PC-3 (cell line): Measurements from ENCODE around the gene NECTIN4. TPM values are rescaled to one million over a fixed set of nuclear protein-coding genes. Genes with fewer than 3 reads are reported as not detected.

Experiments used
- ATAC-seq: fragments of 200-7000 bp; cut with Tn5 transposase; 2 replicates; pipeline ENCODE4 v1.9.1; 2020; ENCODE audit warnings: mild to moderate bottlenecking, moderate library complexity
- BruUV-seq: library from RNA; stranded (reverse); fragments of 400-500 nt; replicated peaks from 2 replicates; lab custom pipeline; 2021; lab: Mats Ljungman, UMichigan
- CTCF ChIA-PET: fragments of 300-600 bp; sonication (Branson Sonifier 250); formaldehyde crosslinking; loops from one replicate; lab custom pipeline; 2022; ENCODE audit warnings: antibody characterized with exemption; lab: Charles Lee
- POLR2A ChIA-PET: fragments of 300-600 bp; sonication (Branson Sonifier 250); formaldehyde crosslinking; loops from one replicate; lab custom pipeline; 2022; ENCODE audit warnings: antibody characterized with exemption; ENCODE audit not compliant: unreplicated experiment; lab: Charles Lee
- DNase-seq: peaks from one replicate; pipeline ENCODE4 v3.0.0-alpha.2; 2015
- H2AFZ ChIP-seq: fragments of 300-600 bp; sonication (generic); 2 replicates; pipeline ENCODE4 v1.6.0; 2016; ENCODE audit warnings: antibody characterized with exemption, low read length
- H3F3A ChIP-seq: fragments of 300-600 bp; sonication (generic); one replicate; pipeline ENCODE4 v1.6.0; 2017; ENCODE audit warnings: antibody characterized with exemption, low read length, control low read depth, mild to moderate bottlenecking; ENCODE audit not compliant: unreplicated experiment
- H3K27ac ChIP-seq: fragments of 300-600 bp; sonication (generic); 2 replicates; pipeline ENCODE4 v1.5.1; 2016; ENCODE audit warnings: mild to moderate bottlenecking, low read length
- H3K27me3 ChIP-seq: fragments of 300-600 bp; sonication (generic); 2 replicates; pipeline ENCODE4 v1.6.1; 2016; ENCODE audit warnings: low read length, mixed read lengths
- H3K36me3 ChIP-seq: fragments of 300-600 bp; sonication (generic); 2 replicates; pipeline ENCODE4 v1.6.1; 2016; ENCODE audit warnings: low read depth, mixed run types, low read length, mixed read lengths
- H3K4me1 ChIP-seq: fragments of 300-600 bp; sonication (generic); 2 replicates; pipeline ENCODE4 v1.5.1; 2016; ENCODE audit warnings: low read length; ENCODE audit not compliant: insufficient read depth
- H3K4me2 ChIP-seq: fragments of 300-600 bp; sonication (generic); 2 replicates; pipeline ENCODE4 v1.6.0; 2016; ENCODE audit warnings: low read length
- H3K4me3 ChIP-seq: fragments of 300-600 bp; sonication (generic); 2 replicates; pipeline ENCODE4 v1.5.1; 2016; ENCODE audit warnings: mild to moderate bottlenecking, low read length, mixed read lengths
- H3K79me2 ChIP-seq: fragments of 300-600 bp; sonication (generic); 2 replicates; pipeline ENCODE4 v1.6.1; 2017; ENCODE audit warnings: low read length, mixed read lengths
- H3K9ac ChIP-seq: fragments of 300-600 bp; sonication (generic); 2 replicates; pipeline ENCODE4 v1.6.0; 2016; ENCODE audit warnings: mild to moderate bottlenecking, low read length
- H3K9me2 ChIP-seq: fragments of 300-600 bp; sonication (generic); replicated peaks from 2 replicates; pipeline ENCODE4 v1.6.1; 2016; ENCODE audit warnings: mixed run types, low read length, mixed read lengths
- H3K9me3 ChIP-seq: fragments of 300-600 bp; sonication (generic); 2 replicates; pipeline ENCODE4 v1.6.1; 2016; ENCODE audit warnings: low read length, mixed read lengths
- H4K20me1 ChIP-seq: fragments of 300-600 bp; sonication (generic); 2 replicates; pipeline ENCODE4 v1.6.1; 2016; ENCODE audit warnings: low read length, mixed read lengths
- CTCF ChIP-seq: fragments of 300-600 bp; sonication (generic); conservative IDR thresholded peaks from 2 replicates; pipeline ENCODE4 v1.5.1; 2017; ENCODE audit warnings: antibody characterized with exemption, low read depth, mild to moderate bottlenecking, low read length
- EZH2 ChIP-seq: fragments of 300-600 bp; sonication (generic); IDR thresholded peaks from one replicate; pipeline ENCODE4 v1.6.1; 2017; ENCODE audit warnings: antibody characterized with exemption, mild to moderate bottlenecking, low read length; ENCODE audit not compliant: unreplicated experiment
- EZH2phosphoT487 ChIP-seq: fragments of 300-600 bp; sonication (generic); IDR thresholded peaks from 2 replicates; pipeline ENCODE4 v1.6.1; 2018; ENCODE audit warnings: mild to moderate bottlenecking, antibody characterized with exemption, low read length, borderline replicate concordance
- intact Hi-C: fragments of 100-400 bp; cut with micrococcal nuclease; formaldehyde crosslinking; loops from 2 replicates; pipeline ENCODE4 v1.9.0; 2023
- total RNA-seq: library from RNA; depleted of rRNA; stranded (reverse); fragments of >200 nt; gene quantifications from 2 replicates; pipeline ENCODE4 v1.2.3, GENCODE V29; 2014

Gene NECTIN4
- total RNA-seq, 1 experiment from 2014 or later = 6.8 TPM

GRCh38 chr1:161072751-161073449 lies 16.5 kb downstream of the NECTIN4 start:
- ChIA-PET CTCF (interaction anchor here (0.8 to 1.0 kb wide), 2 partner anchors 24 to 27 kb away, joined by 3 to 4 read pairs; no protein-coding TSS in a partner anchor), POLR2A (interaction anchor here (0.5 kb wide), 1 partner anchor 28 kb away, joined by 6 read pairs; no protein-coding TSS in a partner anchor)
- Histone ChIP-seq H3K27ac (no peak overlapping the region), H3K4me1 (no peaks in the 10 kb centered on the region), H4K20me1 (no peaks in the 10 kb centered on the region), H3K79me2 (no peaks in the 10 kb centered on the region), H3K9ac (no peak overlapping the region), H3F3A (no peaks in the 10 kb centered on the region), H3K9me2 (no peaks in the 10 kb centered on the region), H3K36me3 (no peaks in the 10 kb centered on the region), H3K4me3 (no peak overlapping the region), H3K4me2 (no peak overlapping the region), H2AFZ (no peak overlapping the region), H3K27me3 (no peaks in the 10 kb centered on the region), H3K9me3 (no peaks in the 10 kb centered on the region)
- DNase-seq (no peak), ATAC-seq (no peak)
- TF ChIP-seq EZH2phosphoT487 = no peak
- TF ChIP-seq EZH2 = no peak
- TF ChIP-seq CTCF = no peak
- no TSS peak for BruUV-seq
- intact Hi-C loops = loop anchor here (1.0 kb wide), 1 partner anchor 66 kb away; no protein-coding TSS in a partner anchor

GRCh38 chr1:161071886-161072371 lies 17.4 kb downstream of the NECTIN4 start:
- H3K79me2 ChIP-seq = no peaks in the 10 kb centered on the region
- no peak overlapping the region for H2AFZ ChIP-seq
- TF ChIP-seq EZH2phosphoT487 (no peak), CTCF (peak; percentile 74), EZH2 (no peak)
- no peak overlapping the region for H3K9ac ChIP-seq
- H3K4me1 ChIP-seq = no peaks in the 10 kb centered on the region
- H3K27ac ChIP-seq = no peak overlapping the region
- peak; percentile 56 for ATAC-seq
- no TSS peak for BruUV-seq
- CTCF ChIA-PET = interaction anchor here (0.6 to 1.0 kb wide), 2 partner anchors 26 to 295 kb away, joined by 3 to 4 read pairs; no protein-coding TSS in a partner anchor
- no peaks in the 10 kb centered on the region for H4K20me1 ChIP-seq
- H3F3A ChIP-seq = no peaks in the 10 kb centered on the region
- H3K9me2 ChIP-seq = no peaks in the 10 kb centered on the region
- no peaks in the 10 kb centered on the region for H3K9me3 ChIP-seq
- H3K4me3 ChIP-seq = no peak overlapping the region
- peak; percentile 70 for DNase-seq
- H3K27me3 ChIP-seq = no peaks in the 10 kb centered on the region
- intact Hi-C loops = loop anchor here (1.0 kb wide), 2 partner anchors 26 to 67 kb away; partner anchors contain the start of gene KLHDC9
- POLR2A ChIA-PET = no interaction called here
- H3K36me3 ChIP-seq = no peaks in the 10 kb centered on the region
- no peak overlapping the region for H3K4me2 ChIP-seq

- no peaks in the 10 kb centered on the region for H3K36me3 ChIP-seq
- no peaks in the 10 kb centered on the region for H3F3A ChIP-seq
- no peaks in the 10 kb centered on the region for H3K79me2 ChIP-seq
- no peaks in the 10 kb centered on the region for H3K9me3 ChIP-seq
- ChIA-PET POLR2A (interaction anchor here (0.5 to 0.6 kb wide), 2 partner anchors 18 to 50 kb away, joined by 3 to 4 read pairs; partner anchors contain the start of genes F11R and NECTIN4), CTCF (no interaction called here)
- H3K4me3 ChIP-seq = no peak overlapping the region
- TF ChIP-seq EZH2phosphoT487 (no peak), EZH2 (no peak), CTCF (no peak)
- ATAC-seq = no peak
- BruUV-seq = no TSS peak
- no peak overlapping the region for H2AFZ ChIP-seq
- H4K20me1 ChIP-seq = no peaks in the 10 kb centered on the region
- DNase-seq = no peak
- H3K27me3 ChIP-seq = no peaks in the 10 kb centered on the region
- no peak overlapping the region for H3K27ac ChIP-seq
- no peak overlapping the region for H3K4me2 ChIP-seq
- no peaks in the 10 kb centered on the region for H3K9me2 ChIP-seq
- H3K9ac ChIP-seq = no peak overlapping the region
- intact Hi-C loops = loop anchor here (1.0 kb wide), 1 partner anchor 28 kb away; the partner anchor contains the start of gene KLHDC9
- no peaks in the 10 kb centered on the region for H3K4me1 ChIP-seq
Observed at GRCh38 chr1:161070761-161071160, 18.6 kb downstream of the NECTIN4 start.
